ENCODE results near the gene PRKCA.

DNA sequence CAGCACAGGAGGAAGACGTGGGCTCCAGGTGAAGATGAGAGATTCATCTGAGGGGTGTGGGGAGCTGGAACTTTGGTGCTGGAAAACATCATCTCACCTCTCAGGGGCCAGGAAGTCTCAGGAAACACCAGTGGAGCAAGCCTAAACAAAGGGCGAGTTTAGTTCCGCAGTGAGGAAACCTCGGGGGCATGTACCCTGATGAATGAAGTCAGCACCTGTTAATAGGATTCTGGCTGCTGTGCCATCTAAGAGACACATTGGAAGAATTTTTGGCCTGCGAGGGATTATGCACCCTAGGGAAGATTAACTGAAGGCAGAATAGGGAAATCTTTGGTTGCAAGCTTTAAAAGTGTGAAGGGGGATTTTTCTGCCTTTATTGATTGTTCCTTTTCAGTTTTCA is 437.8 kb downstream of the PRKCA start:
- TF ChIP-seq ARID2 (CRISPR knock-in tag; IDR thresholded peaks at IDR 0.05; ENCODE audit: borderline replicate concordance) = no peak
- TF ChIP-seq FOXK2 (IDR thresholded peaks at IDR 0.05) = no peak
- TF ChIP-seq, protein P1, sequence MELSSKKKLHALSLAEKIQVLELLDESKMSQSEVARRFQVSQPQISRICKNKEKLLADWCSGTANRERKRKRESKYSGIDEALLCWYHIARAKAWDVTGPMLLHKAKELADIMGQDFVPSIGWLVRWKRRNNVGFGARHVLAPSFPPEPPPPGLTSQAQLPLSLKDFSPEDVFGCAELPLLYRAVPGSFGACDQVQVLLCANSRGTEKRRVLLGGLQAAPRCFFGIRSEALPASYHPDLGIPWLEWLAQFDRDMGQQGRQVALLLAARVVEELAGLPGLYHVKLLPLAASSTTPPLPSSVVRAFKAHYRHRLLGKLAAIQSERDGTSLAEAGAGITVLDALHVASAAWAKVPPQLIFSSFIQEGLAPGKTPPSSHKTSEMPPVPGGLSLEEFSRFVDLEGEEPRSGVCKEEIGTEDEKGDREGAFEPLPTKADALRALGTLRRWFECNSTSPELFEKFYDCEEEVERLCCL (CRISPR knock-in tag; IDR thresholded peaks at IDR 0.05; ENCODE audit: borderline replicate concordance) = no peak

Data from HepG2 (cell line).